Stomach (tissue), 9 donors: ENCODE results near the gene PLSCR1. TPM values are rescaled to one million over a fixed set of nuclear protein-coding genes. Genes with fewer than 3 reads are reported as not detected.

Experiments
- DNase-seq, 2 donors: peaks; one replicate each; pipeline versions ENCODE4 v3.0.0 to v3.0.0-alpha.2; 2013 to 2019
- H3K27ac ChIP-seq, 5 donors: fragments of 200-600 bp in 4 of 5; sonication (generic) in 4 of 5; one replicate each; pipeline ENCODE4 v1.5.1; 2013 to 2019; ENCODE audit warnings: mild to moderate bottlenecking in 1 of 5, moderate library complexity in 1 of 5
- H3K27me3 ChIP-seq, 3 donors: fragments of 200-600 bp; sonication (generic); one replicate each; pipeline ENCODE4 v1.5.1; 2017 to 2019; ENCODE audit warnings: mixed run types in 1 of 3
- H3K36me3 ChIP-seq, 4 donors: fragments of 200-600 bp; sonication (generic); 1 replicate in 3 of 4; 2 replicates in 1 of 4; pipeline ENCODE4 v1.5.1; 2016 to 2019
- H3K4me1 ChIP-seq, 4 donors: fragments of 200-600 bp; sonication (generic); one replicate each; pipeline ENCODE4 v1.5.1; 2016 to 2019
- H3K4me3 ChIP-seq, 4 donors: fragments of 200-600 bp; sonication (generic) in 3 of 4; one replicate each; pipeline ENCODE4 v1.5.1; 2016 to 2019; ENCODE audit warnings: mild to moderate bottlenecking in 1 of 4
- H3K9me3 ChIP-seq, 4 donors: fragments of 200-600 bp; sonication (generic); one replicate each; pipeline ENCODE4 v1.5.1; 2016 to 2019
- EP300 ChIP-seq: sonication (generic); formaldehyde crosslinking; IDR thresholded peaks from one replicate; pipeline ENCODE4 v1.6.1; 2017; ENCODE audit warnings: antibody characterized with exemption
- POLR2A ChIP-seq, 4 donors: fragments of 450-650 bp; IDR thresholded peaks; one replicate each; pipeline ENCODE4 v1.6.1; 2016; ENCODE audit warnings: antibody characterized with exemption in 4 of 4, control low read depth in 2 of 4, mild to moderate bottlenecking in 1 of 4, moderate library complexity in 1 of 4
- POLR2AphosphoS5 ChIP-seq, 3 donors: sonication (generic); formaldehyde crosslinking; IDR thresholded peaks; one replicate each; pipeline ENCODE4 v1.6.1; 2016; ENCODE audit warnings: antibody characterized with exemption in 3 of 3
- WGBS, 5 donors: extraction: QIAGEN DNeasy Blood & Tissue Kit in 3 of 5; methylation state at CpG; one replicate each; pipeline versions ENCODE4 v1.1.5 to v1.1.7; 2013 to 2018; 5-methylcytosine and 5-hydroxymethylcytosine counted together
- intact Hi-C: fragments of 100-400 bp; cut with DNase I; formaldehyde crosslinking; loops from one replicate; pipeline ENCODE4 v1.15.1; 2023; ENCODE audit warnings: low total_unique reads
- polyA plus RNA-seq, 3 donors: library from polyadenylated mRNA; stranded (reverse); fragments of 200-250 nt; gene quantifications; one replicate each; pipeline ENCODE4 v1.2.3, GENCODE V29; 2013
- total RNA-seq, 5 donors: library from RNA; depleted of rRNA; stranded (reverse); fragments of >200 nt; gene quantifications; one replicate each; pipeline versions ENCODE4 v1.1.0 to v1.2.3, GENCODE V29; 2014 to 2016
- TF ChIP-seq, protein P1 (sequence below), 7 experiments: fragments of 450-650 bp in 4 of 7; fragments of 200-600 bp in 3 of 7; sonication (generic) in 3 of 7; IDR thresholded peaks; one replicate each; pipeline ENCODE4 v1.5.1; 2016 to 2019; ENCODE audit warnings: antibody characterized with exemption in 7 of 7, control low read depth in 2 of 7, mild to moderate bottlenecking in 1 of 7
- donor health status: healthy with polysubstance abuse.
- donor health status: Bipolar disorder and iron deficiency.
- donor health status: healthy.

Gene PLSCR1
- total and polyA plus RNA-seq, 8 donors: 18.7 to 506 (median 70.1) TPM

DNA sequence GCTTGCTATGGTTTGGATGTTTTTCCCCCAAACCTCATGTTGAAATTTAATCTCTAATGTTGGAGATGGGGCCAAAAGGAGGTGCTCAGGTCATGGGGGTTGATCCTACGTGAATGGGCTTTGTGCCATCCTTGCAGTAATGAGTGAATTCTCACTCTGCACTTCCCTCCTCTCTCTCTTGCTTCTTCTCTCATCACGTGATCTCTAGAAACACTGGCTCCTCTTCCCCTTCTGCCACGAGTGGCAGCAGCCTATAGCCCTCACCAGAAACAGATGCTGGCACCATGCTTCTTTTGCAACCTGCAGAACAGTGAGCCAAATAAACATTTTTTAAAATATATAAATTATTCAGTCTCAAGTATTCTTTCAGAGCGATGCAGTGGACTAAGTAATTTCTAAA, 13.3 kb upstream of the PLSCR1 start:
- intact Hi-C loops: no loop called here
- Histone ChIP-seq H3K9me3 (no peaks in the 10 kb centered on the region), H3K27ac (no peak overlapping the region), H3K27me3 (no peaks in the 10 kb centered on the region), H3K4me3 (no peak overlapping the region), H3K36me3 (no peaks in the 10 kb centered on the region), H3K4me1 (no peaks in the 10 kb centered on the region)
- no peak for DNase-seq
- TF ChIP-seq EP300: no peak
- WGBS, 5 donors: 65 to 85% (median 80%) methylated on average over 4 of the region's 4 CpGs

DNA sequence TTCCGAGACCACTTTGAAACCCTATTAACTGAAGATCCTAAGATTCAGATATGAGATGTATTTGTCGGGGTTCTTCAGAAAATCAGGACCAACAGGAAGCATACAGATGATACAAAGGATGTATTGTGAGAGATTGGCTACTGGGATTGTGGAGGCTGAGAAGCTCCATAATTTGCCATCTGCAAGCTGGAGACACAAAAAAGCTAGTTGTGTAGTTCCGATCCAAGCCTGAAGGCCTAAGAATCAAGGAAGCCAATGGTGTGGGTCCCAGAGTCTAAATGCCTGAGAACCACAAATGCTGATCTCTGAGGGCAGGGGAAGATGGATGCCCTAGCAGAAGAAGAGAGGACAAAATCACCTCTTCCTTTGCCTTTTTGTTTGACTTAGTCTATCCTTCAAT, 10.9 kb upstream of the PLSCR1 start:
- DNase-seq: no peak
- Histone ChIP-seq H3K9me3 (no peaks in the 10 kb centered on the region), H3K27me3 (no peaks in the 10 kb centered on the region), H3K27ac (no peak overlapping the region), H3K4me3 (no peak overlapping the region), H3K36me3 (no peaks in the 10 kb centered on the region), H3K4me1 (peaks cover 0 to 11% (median 1%) of the 10 kb centered on the region in 4 donors)
- 93 to 98% (median 97%) methylated on average over 3 of the region's 3 CpGs for WGBS, 5 donors
- no peak for TF ChIP-seq POLR2A (IDR thresholded peaks at IDR 0.05)
- TF ChIP-seq POLR2AphosphoS5 (IDR thresholded peaks at IDR 0.05): no peak
- intact Hi-C loops: no loop called here

DNA sequence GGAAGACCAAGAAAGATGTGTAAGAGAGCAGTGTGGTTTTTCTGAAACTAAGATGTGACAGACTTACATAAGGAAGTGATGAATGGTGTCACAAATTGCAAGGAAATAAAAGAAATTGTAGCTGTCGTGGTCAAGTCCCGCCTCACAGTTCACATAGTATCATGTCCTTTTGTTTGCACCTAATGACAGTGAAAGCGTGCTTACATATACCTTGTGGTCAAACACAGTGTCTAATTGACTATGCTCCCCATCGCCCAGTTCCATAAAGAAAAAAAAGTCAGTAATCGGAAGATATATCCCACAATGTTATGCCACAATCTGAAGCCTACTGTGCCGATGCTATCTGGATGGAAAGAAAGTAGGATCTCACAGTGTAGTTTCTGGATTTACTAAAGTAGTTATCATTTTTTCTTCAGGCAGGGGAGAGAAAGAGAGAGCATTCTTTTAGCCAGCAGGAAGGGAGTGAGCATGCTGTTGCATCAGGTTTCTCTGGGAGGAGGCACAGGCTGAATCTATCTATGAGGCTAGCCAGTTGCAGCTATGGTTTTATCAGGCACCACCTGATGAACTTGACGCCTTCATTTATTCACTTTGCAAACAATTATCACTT, 9.8 kb upstream of the PLSCR1 start:
- no peak for DNase-seq

DNA sequence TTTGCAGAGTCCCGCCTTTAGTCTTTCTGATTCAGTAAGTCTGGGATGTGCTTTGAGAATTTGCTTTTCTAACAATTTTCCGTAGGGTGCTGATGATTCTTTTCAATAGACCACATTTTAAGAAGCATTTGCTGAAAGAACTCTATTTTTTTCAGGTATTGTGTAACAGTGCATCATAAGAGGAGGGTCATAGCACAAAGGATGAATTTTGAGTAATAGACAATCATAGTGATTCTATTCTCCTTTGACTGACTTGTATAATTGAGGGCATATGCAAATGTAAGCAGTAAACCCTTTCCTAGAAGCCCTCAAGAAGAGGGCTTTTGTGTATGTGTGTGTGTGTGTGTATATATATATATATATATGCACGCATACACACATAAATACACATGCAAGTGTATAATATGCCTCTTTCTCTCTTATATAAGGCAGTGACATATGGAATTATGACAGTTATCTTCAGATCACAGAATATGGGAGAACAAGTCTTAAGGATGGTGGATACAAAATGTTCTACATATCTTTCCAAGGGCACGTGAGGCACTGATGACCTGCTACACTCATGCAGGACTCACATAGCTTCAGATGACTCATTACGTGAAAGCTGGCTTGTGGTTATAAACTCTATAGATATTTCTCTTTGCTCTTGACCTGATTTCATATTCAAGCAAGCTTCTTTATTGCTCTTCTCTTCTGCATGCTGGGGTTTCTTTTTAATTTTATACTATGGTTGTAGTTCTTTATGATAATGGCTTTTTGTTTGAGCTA, 6.5 kb upstream of the PLSCR1 start:
- H3K27ac ChIP-seq: no peak overlapping the region
- no peak for DNase-seq
- peaks cover 0 to 16% (median 4%) of the 10 kb centered on the region in 4 donors for H3K4me1 ChIP-seq
- TF ChIP-seq, protein P1, sequence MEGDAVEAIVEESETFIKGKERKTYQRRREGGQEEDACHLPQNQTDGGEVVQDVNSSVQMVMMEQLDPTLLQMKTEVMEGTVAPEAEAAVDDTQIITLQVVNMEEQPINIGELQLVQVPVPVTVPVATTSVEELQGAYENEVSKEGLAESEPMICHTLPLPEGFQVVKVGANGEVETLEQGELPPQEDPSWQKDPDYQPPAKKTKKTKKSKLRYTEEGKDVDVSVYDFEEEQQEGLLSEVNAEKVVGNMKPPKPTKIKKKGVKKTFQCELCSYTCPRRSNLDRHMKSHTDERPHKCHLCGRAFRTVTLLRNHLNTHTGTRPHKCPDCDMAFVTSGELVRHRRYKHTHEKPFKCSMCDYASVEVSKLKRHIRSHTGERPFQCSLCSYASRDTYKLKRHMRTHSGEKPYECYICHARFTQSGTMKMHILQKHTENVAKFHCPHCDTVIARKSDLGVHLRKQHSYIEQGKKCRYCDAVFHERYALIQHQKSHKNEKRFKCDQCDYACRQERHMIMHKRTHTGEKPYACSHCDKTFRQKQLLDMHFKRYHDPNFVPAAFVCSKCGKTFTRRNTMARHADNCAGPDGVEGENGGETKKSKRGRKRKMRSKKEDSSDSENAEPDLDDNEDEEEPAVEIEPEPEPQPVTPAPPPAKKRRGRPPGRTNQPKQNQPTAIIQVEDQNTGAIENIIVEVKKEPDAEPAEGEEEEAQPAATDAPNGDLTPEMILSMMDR (IDR thresholded peaks at IDR 0.05): no peak
- no peak for TF ChIP-seq EP300
- peak in 1 of 3 donors; percentile 6 for TF ChIP-seq POLR2AphosphoS5 (IDR thresholded peaks at IDR 0.05)
- no peak for TF ChIP-seq POLR2A (IDR thresholded peaks at IDR 0.05)
- 77 to 87% (median 85%) methylated on average over 5 of the region's 5 CpGs for WGBS, 5 donors
- no peak overlapping the region for H3K4me3 ChIP-seq
- H3K27me3 ChIP-seq: no peaks in the 10 kb centered on the region
- H3K36me3 ChIP-seq: no peaks in the 10 kb centered on the region
- intact Hi-C loops: no loop called here
- H3K9me3 ChIP-seq: no peaks in the 10 kb centered on the region

More for the DNA sequence above, 9.8 kb upstream of the PLSCR1 start:
- 77 to 86% (median 81%) methylated on average over 7 of the region's 7 CpGs for WGBS, 5 donors
- Histone ChIP-seq H3K27ac (peak overlapping the region in 1 of 5 donors; percentile 0), H3K4me1 (peaks cover 0 to 16% (median 4%) of the 10 kb centered on the region in 4 donors), H3K27me3 (no peaks in the 10 kb centered on the region), H3K9me3 (no peaks in the 10 kb centered on the region), H3K4me3 (no peak overlapping the region), H3K36me3 (no peaks in the 10 kb centered on the region)
- intact Hi-C loops: no loop called here
- TF ChIP-seq, protein P1 (IDR thresholded peaks at IDR 0.05): no peak
- no peak for TF ChIP-seq POLR2AphosphoS5 (IDR thresholded peaks at IDR 0.05)
- TF ChIP-seq EP300: no peak
- no peak for TF ChIP-seq POLR2A (IDR thresholded peaks at IDR 0.05)

DNA sequence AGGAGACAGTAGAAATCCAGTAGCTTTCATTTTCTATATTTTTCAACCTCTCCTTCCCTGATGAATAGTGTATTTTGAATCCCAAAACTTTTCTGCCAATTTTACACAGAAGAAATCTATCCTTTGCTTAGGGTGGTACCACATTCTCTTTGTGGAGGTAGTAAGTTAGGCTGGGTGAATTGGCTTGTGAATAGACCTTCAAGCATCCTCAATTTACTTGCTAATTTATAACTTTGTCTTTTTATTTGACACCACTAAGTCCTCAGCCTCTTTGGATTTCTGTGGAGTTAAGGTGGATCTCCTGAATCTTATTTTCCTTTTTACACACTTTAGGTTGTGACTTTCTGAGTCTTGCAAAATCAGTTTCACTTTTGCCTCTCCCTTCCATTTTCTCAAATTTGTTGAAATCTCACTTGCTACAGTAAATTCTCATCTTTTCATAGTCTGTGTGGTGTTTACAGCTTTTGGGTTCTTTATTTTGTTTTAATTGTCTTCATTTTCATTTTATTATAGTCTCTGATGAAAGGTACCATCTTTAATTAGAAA, 5.7 kb upstream of the PLSCR1 start:
- H3K27ac ChIP-seq: peak overlapping the region in 1 of 5 donors; percentile 1
- H3K27me3 ChIP-seq: no peaks in the 10 kb centered on the region
- intact Hi-C loops: no loop called here
- H3K4me3 ChIP-seq: no peak overlapping the region
- H3K4me1 ChIP-seq: peaks cover 0 to 20% (median 5%) of the 10 kb centered on the region in 4 donors
- no peak for DNase-seq
- H3K36me3 ChIP-seq: no peaks in the 10 kb centered on the region
- TF ChIP-seq, protein P1 (IDR thresholded peaks at IDR 0.05): no peak
- TF ChIP-seq POLR2A (IDR thresholded peaks at IDR 0.05) (no peak), EP300 (no peak), POLR2AphosphoS5 (IDR thresholded peaks at IDR 0.05) (no peak)
- no peaks in the 10 kb centered on the region for H3K9me3 ChIP-seq
